HG03060 (cell line): ENCODE results near the gene CFAP43.

Source experiments
- ATAC-seq: cut with Tn5 transposase; IDR thresholded peaks from one replicate; pipeline ENCODE4 v1.9.1; 2021; ENCODE audit warnings: low read depth, moderate number of reproducible peaks; ENCODE audit not compliant: unreplicated experiment

CFAP43 gene

DNA sequence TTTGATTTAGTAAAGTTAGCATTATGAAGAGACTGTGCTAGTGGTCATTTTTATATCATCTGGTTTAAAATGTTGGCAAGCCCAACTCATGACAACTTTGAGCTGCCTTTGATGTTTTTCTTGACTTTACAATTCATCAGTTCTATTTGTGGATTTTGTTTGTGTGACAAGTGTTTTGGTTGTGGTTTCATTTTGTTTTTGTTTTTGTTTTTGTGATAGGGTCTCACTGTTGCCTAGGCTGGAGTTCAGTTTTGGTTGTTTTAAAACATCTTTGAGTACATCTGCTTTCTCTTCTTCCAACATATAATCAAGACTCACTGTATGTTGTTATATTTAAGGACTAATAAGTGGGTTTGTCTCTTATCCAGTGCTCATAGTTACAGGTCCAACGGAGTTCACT, 127.7 kb downstream of the CFAP43 start:
- no peak for ATAC-seq

DNA sequence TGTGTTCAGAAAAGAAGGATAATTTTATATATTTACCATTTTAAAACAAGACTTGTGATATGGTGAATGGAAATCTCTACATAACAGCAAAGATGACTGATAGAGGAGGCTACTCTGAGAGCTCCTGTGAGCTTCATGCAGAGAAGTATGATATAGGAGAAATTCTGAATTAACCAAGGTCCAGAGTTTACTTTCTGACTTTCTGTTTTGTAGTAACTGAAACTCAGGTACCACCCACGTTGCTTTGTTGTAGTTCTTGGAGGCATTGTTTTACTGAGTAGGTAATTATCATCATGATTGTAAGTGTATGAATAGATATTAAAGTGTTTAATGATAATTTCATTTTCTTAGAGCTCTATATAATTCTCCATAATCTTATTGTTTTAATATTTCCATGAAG, 128.2 kb downstream of the CFAP43 start:
- ATAC-seq: no peak

DNA sequence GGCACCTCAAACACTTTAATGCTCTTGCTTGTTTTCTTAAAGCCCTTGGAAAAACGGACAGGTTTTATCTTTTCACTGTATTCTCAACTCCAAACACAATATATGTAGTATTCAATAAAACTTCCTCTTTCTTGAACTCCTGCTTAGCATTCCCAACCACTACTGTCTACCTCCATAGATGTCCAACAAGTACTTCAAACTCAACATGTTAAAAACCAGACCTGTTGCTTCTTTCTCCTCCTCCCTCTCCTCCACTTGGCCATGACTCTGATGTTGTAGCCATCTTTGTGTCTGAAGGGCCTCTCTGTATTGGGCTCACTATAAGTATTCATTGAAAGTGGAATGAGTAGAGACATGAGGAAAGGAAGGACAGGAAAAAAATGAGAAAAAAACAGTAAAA, 130.3 kb downstream of the CFAP43 start:
- ATAC-seq: no peak

DNA sequence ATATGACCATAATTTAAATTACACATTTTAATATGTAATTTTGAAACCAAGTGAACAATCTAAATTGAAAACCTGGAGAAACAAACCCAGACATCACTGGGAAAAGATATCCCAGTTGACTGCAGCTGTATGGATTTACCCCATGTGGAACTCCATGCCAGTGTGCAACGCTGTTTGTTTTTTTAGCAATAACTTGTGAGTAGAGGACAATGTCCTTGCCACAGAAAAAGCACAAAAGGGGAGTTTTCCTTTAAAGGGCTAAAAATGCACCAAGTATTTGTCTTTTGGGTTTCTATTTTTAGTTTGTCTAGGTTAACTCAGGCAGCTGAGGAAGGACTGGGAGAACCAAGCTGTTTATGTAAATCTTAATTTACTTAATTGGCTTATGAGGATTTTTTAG, 131.4 kb downstream of the CFAP43 start:
- ATAC-seq: no peak

DNA sequence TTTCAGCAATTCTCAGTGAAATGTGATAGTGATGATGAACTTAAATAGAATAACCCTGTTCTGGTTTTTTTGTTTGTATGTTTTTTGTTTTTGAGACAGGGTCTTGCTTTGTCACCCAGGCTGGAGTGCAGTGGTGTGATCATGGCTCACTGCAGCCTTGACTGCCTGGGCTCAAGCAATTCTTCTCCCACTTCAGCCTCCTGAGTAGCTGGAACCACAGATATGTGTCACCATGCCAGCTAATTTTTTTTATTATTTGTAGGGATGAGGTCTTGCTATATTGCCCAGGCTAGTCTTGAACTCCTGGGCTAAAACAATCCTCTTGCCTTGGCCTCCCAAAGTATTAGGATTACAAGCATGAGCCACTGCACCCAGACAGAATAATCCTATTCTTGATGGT, 132.2 kb downstream of the CFAP43 start:
- no peak for ATAC-seq

DNA sequence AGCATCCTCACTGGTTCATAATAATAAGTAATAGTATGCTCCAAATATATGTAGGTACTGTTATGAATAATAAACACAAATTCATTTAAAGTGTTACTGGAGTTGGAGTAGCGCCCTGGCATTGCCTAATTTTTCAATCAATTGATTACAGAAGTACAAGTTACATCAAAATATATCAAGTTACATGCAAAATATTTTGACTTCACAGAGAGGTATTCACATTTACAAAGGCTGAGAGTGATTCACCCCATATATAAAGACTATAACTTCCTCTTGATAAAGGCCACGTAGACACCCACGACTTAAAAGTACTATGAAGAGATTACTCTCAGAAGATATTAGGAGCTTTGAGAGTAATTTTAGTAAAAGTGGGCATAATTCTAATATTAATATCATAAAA, 132.9 kb downstream of the CFAP43 start:
- no peak for ATAC-seq

- no peak for ATAC-seq
Measured at GRCh38 chr10:104098358-104098925, 133.7 kb downstream of the CFAP43 start.

- ATAC-seq: no peak
Measured at GRCh38 chr10:104096692-104097091, 135.5 kb downstream of the CFAP43 start.

GRCh38 chr10:104092749-104093148, 139.4 kb downstream of the CFAP43 start:
- no peak for ATAC-seq

DNA sequence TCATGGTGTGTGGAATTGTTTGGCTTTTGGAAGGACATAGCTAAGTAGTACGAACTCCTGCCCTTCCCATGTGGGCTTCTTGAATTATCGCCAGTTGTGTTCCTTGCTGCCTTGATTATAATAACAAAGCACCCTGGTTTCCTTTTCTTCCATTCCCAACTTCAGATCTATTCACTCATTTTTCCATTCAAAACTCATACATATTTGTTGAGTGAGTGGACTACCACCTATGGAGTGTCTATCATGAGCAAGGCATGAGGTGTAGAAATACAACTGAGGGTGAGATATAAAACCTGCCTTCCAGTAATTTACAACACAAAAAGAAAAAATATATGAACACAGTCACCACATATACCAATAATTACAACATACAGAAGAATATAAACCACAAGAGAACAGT, 141.6 kb downstream of the CFAP43 start:
- no peak for ATAC-seq

DNA sequence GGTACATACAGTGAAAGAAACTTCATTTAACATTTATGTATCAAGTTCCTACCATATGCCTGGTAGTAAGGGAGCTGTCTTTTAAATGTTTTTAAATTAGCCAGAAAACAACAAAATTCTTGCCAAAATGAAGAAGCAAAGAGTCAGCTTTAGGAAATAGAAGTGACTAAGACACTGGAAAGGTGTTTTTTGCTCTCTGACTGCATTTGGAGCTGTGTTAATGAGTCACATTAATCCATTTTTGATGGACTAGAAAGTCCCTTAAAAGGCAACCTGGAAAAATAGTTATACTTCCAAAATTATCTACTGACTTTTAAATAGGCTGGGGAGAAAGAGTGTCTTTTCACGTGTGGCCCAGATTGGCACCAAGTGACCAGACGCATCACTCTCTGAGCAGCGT, 142.5 kb downstream of the CFAP43 start:
- no peak for ATAC-seq

DNA sequence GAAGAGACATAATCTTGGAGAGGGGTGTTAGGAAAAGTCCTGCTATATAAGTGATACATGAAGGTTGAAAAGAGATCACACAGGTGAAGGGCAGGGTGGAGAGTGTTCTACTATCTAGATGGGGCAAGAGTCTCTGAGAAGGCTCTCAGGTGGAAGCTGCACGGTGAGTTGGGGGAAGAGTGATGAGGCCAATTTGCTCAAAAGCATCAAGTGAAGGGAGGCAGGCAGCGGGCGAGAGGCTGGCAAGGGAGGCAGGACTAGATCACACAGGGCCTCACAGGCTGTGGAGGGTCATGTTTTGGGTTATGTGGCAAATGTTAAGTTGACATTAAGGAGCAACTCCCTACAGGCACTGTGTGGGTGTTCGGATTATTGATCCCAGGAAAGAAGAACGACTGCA, 143.9 kb downstream of the CFAP43 start:
- ATAC-seq: no peak

DNA sequence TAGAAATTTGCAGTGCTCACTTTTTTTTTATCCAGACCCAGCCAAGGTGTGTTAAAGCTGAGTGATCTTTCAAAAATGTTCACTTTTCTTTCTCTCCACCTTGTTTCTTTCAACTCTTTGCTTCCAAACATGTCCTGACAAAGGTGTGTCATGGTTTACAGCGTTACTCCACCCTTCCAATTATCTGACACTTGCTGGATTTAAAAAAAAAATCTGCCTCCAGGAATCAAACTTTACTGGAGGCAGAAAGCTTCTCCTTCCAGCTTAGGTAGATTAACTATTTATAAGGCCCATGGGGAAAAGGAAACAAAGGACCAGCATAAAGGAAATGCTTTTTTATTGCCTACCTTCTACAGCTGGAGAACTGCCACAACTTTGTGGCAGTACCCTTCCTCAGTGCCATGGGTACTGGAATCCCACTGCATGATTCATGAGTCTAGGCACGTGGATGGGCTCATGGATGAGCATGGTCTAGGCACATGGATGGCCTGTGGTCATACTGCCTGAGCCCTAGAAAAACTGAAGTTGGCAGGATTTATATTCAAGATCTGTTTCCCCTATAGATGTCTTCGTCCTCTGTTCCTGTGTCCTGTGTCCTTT, 146.3 kb downstream of the CFAP43 start, which contains the start of gene COL17A1:
Gene COL17A1 (minus strand): TSS at position 80 of the 600 bp plus-strand sequence. CDS start 5,207 bp downstream, outside the sequence.
- no peak for ATAC-seq

- ATAC-seq: no peak
Measured at GRCh38 chr10:104084482-104085142, 147.6 kb downstream of the CFAP43 start.

GRCh38 chr10:104081998-104082397, 150.2 kb downstream of the CFAP43 start:
- no peak for ATAC-seq

GRCh38 chr10:104080762-104081161, 151.4 kb downstream of the CFAP43 start:
- no peak for ATAC-seq
